Right lobe of liver (tissue), 6 donors: ENCODE results near the gene CNPY1. TPM values are rescaled to one million over a fixed set of nuclear protein-coding genes. Genes with fewer than 3 reads are reported as not detected.
A peak's percentile ranks its signal among the peaks of the same experiment; 100 is the strongest.

Source experiments
- ATAC-seq, 4 donors: fragments of 200-7000 bp; cut with Tn5 transposase; one replicate each; pipeline ENCODE4 v1.9.1; 2020; ENCODE audit warnings: mild to moderate bottlenecking in 4 of 4, moderate library complexity in 4 of 4
- DNase-seq, 3 donors: peaks; one replicate each; pipeline ENCODE4 v3.0.0-alpha.2; 2020
- H3K27ac ChIP-seq, 3 donors: fragments of 200-600 bp; one replicate each; pipeline ENCODE4 v1.8.0; 2022
- H3K27me3 ChIP-seq, 2 donors: fragments of 200-600 bp; one replicate each; pipeline ENCODE4 v1.8.0; 2022
- H3K36me3 ChIP-seq, 4 donors: fragments of 200-600 bp; sonication (generic) in 1 of 4; one replicate each; pipeline versions ENCODE4 v1.5.1 to v1.8.0; 2017 to 2022; ENCODE audit warnings: control low read depth in 1 of 4
- H3K4me1 ChIP-seq, 4 donors: fragments of 200-600 bp; sonication (generic) in 1 of 4; one replicate each; pipeline versions ENCODE4 v1.5.1 to v1.8.0; 2017 to 2022; ENCODE audit warnings: control low read depth in 1 of 4
- H3K4me3 ChIP-seq, 3 donors: fragments of 200-600 bp; one replicate each; pipeline ENCODE4 v1.8.0; 2022
- H3K9me3 ChIP-seq, 4 donors: fragments of 200-600 bp; sonication (generic) in 1 of 4; one replicate each; pipeline versions ENCODE4 v1.5.1 to v1.8.0; 2017 to 2022; ENCODE audit warnings: control low read depth in 1 of 4
- CTCF ChIP-seq, 4 donors: fragments of 200-600 bp in 3 of 4; fragments of 450-650 bp in 1 of 4; IDR thresholded peaks; one replicate each; pipeline versions ENCODE4 v1.5.1 to v1.8.0; 2016 to 2022; ENCODE audit warnings: antibody characterized with exemption in 4 of 4, mild to moderate bottlenecking in 2 of 4
- POLR2A ChIP-seq: fragments of 450-650 bp; IDR thresholded peaks from one replicate; pipeline ENCODE4 v1.6.1; 2017; ENCODE audit warnings: antibody characterized with exemption, mild to moderate bottlenecking
- WGBS: methylation state at CpG from one replicate; pipeline ENCODE4 v1.1.6; 2018; ENCODE audit warnings: low coverage, low lambda C conversion rate; ENCODE audit not compliant: insufficient coverage; ENCODE audit errors: missing lambda C conversion rate; 5-methylcytosine and 5-hydroxymethylcytosine counted together
- intact Hi-C, 2 donors: fragments of 100-400 bp; cut with DNase I; formaldehyde crosslinking; loops; one replicate each; pipeline versions ENCODE4 v1.11.2 to v1.14.1; 2022
- total RNA-seq, 6 experiments: library from RNA; depleted of rRNA in 2 of 6; stranded (reverse); fragments of >200 nt in 2 of 6; fragmentation: NEBNext Ultra II Directional in 3 of 6; extraction: Animal tissue kit (Norgen Biotek cat#: 25700) in 3 of 6; gene quantifications; one replicate each; pipeline versions ENCODE4 v1.1.0 to v1.2.4, GENCODE V29; 2016 to 2023
- donor health status: DM: no; HTN: yes; CAD: no.
- donor health status: DM: no; HTN: no; CAD: no.
- donor health status: DM: no; HTN: no; CAD: no.
- donor health status: DM: no; HTN: yes; CAD: no.
- donor health status: DM: no; HTN: yes; CAD: no.

Gene CNPY1
- total RNA-seq, 6 experiments from 2014 or later: 0.19 TPM; not detected in 5

- Histone ChIP-seq H3K4me3 (no peak overlapping the region), H3K27me3 (peaks cover 33 to 91% of the 10 kb centered on the region in 2 donors), H3K36me3 (no peaks in the 10 kb centered on the region), H3K27ac (no peak overlapping the region), H3K9me3 (no peaks in the 10 kb centered on the region), H3K4me1 (peaks cover 0 to 22% (median 0%) of the 10 kb centered on the region in 4 donors)
- peak in 1 of 4 donors; percentile 12 for ATAC-seq
- TF ChIP-seq CTCF (IDR thresholded peaks at IDR 0.05): no peak
- 6% methylated on average over 22 of the region's 42 CpGs for WGBS
- no peak for DNase-seq
- intact Hi-C loops: no loop called here
These were observed 80.1 kb downstream of the CNPY1 start for GRCh38 chr7:155466142-155466813.

- Histone ChIP-seq H3K9me3 (no peaks in the 10 kb centered on the region), H3K27me3 (peaks cover 33 to 90% of the 10 kb centered on the region in 2 donors), H3K27ac (no peak overlapping the region), H3K4me3 (no peak overlapping the region), H3K36me3 (no peaks in the 10 kb centered on the region), H3K4me1 (peaks cover 0 to 22% (median 0%) of the 10 kb centered on the region in 4 donors)
- TF ChIP-seq CTCF (IDR thresholded peaks at IDR 0.05) (no peak), POLR2A (no peak)
- intact Hi-C loops: no loop called here
- WGBS: 12% methylated on average over 9 of the region's 9 CpGs
- DNase-seq: no peak
- ATAC-seq: no peak
These were observed 80.6 kb downstream of the CNPY1 start for GRCh38 chr7:155465761-155466141.

- H3K36me3 ChIP-seq: no peaks in the 10 kb centered on the region
- no peak overlapping the region for H3K27ac ChIP-seq
- peaks cover 33 to 91% of the 10 kb centered on the region in 2 donors for H3K27me3 ChIP-seq
- H3K4me1 ChIP-seq: peaks cover 0 to 22% (median 0%) of the 10 kb centered on the region in 4 donors
- no peak overlapping the region for H3K4me3 ChIP-seq
- DNase-seq (no peak), ATAC-seq (no peak)
- H3K9me3 ChIP-seq: no peaks in the 10 kb centered on the region
- WGBS: 10% methylated on average over 33 of the region's 33 CpGs
- intact Hi-C loops: no loop called here
- TF ChIP-seq POLR2A: no peak
- TF ChIP-seq CTCF (IDR thresholded peaks at IDR 0.05): no peak
These were observed 81.2 kb downstream of the CNPY1 start for GRCh38 chr7:155464948-155465739.

GRCh38 chr7:155464183-155464582 lies 82.2 kb downstream of the CNPY1 start:
- peaks cover 0 to 22% (median 0%) of the 10 kb centered on the region in 4 donors for H3K4me1 ChIP-seq
- peak in 3 of 4 donors; percentile 20 to 35 (median 34) for ATAC-seq
- no peaks in the 10 kb centered on the region for H3K9me3 ChIP-seq
- TF ChIP-seq CTCF (IDR thresholded peaks at IDR 0.05) (no peak), POLR2A (no peak)
- no peak for DNase-seq
- intact Hi-C loops: no loop called here
- H3K36me3 ChIP-seq: no peaks in the 10 kb centered on the region
- 12% methylated on average over 6 of the region's 6 CpGs for WGBS
- H3K27ac ChIP-seq: no peak overlapping the region
- H3K4me3 ChIP-seq: no peak overlapping the region
- H3K27me3 ChIP-seq: peaks cover 33 to 93% of the 10 kb centered on the region in 2 donors
